HG03280 (cell line): ENCODE measurements around the gene DMWD.
"Not testable (repeated sequence)": the region's sequence is repeated elsewhere in the genome, so short reads cannot be mapped to it uniquely, and the experiment has no call there.

Experiments used
- ATAC-seq: cut with Tn5 transposase; IDR thresholded peaks from one replicate; pipeline ENCODE4 v1.9.1; 2021; ENCODE audit warnings: mild to moderate bottlenecking, moderate library complexity; ENCODE audit not compliant: unreplicated experiment

The DMWD gene

DNA sequence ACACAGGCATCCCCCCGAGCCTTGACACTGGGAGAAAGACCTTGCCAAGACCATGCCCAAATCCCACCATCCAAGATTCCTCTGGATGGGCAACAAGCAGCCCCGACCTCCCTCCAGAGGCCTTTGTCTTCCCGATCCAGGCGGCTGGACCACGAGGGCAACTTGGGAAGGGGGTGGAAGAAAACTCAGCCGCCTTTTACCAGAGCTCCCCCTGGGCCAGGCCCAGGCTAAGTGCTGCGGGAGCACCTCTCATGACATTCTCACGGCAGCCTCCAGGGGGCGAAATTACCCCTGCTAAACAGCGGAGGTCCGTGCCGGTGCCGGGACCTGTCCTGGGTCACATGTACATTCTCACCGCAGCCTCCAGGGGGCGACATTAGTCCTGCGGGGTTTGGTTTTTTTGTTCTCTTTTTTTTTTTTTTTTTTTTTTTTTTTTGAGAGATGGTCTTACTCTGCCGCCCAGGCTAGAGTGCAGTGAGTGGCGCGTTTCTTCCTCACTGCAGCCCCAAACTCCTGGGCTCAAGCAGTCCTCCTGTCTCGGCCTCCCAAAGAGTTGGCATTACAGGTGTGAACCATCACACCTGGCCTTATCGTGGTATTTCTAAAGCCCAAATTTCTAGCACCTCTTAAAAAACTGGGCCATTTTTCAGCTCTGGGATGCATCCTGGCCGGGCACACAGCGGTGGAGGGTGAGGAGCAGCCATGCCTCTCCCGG is 24.5 kb upstream of the DMWD start:
- ATAC-seq: peak; percentile 87

DNA sequence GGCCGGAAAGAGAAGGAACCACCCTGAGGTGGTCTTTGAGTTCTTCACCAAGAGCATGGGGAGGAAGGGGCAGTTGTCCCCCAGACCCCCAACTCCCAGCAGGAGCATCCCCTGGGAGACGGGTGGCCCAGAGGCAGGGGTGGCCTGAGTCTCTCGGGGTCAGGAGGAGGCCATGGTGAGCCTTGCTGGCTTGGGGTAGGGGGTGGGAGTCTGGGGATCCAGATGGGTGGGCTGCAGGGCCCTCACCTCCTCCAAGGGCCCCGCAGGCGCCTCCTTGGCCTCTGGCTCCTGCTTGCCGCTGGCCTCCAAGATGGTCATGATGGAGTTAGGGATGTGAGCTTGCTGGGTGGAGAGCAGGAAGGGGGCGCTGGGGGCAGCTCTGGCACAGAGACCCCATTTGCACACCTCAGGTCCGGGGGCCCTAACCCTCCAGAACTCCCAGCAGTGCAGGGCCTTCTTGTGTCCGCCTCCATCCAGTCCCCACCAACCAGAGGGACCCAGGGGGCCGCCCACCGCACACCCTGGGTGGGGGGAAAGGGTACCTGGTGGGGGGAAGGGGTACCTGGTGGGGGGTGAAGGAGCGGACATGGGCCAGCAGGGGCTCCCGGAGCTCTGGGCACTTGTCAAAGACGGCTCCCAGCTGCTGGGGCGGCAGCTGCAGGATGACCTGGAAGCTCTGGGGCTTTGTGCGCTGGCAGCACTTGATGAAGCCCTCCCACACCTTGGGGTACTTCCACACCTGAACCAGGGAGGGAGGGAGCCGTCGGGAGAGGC is 23.8 kb upstream of the DMWD start:
- no peak for ATAC-seq

DNA sequence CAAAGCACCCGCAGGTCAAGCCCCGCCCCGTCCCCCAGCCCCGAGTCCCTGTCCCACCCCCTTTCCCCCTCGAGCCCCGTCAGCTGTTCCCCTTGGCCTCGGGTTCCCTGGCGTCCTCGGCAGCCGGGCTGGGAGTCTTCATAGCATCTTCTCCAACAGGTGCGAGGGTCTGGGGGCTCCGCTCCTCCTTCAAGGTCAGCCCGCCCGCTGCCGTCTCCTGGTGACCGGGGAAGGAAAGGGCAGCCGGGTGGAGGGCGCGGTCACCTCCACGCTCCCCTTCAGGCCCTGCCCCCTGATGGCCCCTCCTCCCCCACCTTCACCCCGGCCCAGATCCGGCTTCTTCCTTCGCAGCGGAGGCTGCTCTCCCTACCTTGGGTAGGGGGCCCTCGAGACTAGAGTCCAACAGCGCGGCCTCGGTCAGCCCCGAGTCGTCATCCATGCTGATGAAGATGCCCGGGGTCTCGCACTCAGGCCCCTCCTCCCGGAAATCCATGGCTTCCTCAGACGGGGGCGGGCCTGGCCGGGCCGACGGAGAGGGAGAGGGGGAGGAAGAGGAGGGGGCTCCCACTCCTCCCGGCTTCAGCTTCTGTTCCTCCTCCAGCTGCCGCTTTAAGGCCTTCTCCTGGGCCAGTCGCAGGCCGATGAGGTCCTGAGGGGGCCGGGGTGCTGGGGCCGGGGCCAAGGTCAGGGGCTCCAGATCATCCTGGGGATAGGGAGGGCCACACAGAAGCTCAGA is 23.0 kb upstream of the DMWD start:
- no peak for ATAC-seq

DNA sequence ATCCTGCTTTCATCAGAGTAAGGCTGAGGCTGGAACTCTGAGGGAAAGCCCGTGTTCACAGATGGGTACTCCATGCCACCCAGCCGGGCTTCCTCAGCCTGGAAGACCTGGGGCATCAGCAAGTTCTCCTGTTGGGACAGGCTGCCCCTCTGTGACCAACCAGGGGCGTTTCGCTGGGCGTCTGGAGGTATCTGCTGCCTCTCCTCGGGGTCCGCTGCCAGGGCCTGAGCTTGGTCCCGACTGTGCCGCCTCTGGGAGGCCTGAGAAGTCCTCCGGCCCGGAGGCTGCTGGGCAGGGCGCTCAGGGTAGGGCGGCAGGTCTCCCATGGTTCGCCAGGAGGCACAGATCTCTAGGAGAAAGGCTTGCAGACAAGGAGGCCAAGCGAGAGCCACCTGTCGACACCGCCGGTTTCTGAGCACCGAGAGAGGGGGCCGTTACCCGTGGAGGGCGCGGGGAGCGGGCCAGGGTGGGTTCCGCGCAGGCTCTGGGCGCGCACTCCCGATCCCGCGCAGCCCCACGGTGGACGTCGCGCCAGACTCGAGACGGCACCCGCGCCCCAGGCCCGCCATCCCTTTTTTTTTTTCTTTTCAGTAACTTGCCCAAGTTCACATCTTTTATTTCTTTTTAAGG is 22.3 kb upstream of the DMWD start, which contains the start of gene RSPH6A:
Gene RSPH6A (minus strand): TSS at position 458 of the 630 bp plus-strand sequence. CDS start 132 bp downstream, at position 326.
- no peak for ATAC-seq

DNA sequence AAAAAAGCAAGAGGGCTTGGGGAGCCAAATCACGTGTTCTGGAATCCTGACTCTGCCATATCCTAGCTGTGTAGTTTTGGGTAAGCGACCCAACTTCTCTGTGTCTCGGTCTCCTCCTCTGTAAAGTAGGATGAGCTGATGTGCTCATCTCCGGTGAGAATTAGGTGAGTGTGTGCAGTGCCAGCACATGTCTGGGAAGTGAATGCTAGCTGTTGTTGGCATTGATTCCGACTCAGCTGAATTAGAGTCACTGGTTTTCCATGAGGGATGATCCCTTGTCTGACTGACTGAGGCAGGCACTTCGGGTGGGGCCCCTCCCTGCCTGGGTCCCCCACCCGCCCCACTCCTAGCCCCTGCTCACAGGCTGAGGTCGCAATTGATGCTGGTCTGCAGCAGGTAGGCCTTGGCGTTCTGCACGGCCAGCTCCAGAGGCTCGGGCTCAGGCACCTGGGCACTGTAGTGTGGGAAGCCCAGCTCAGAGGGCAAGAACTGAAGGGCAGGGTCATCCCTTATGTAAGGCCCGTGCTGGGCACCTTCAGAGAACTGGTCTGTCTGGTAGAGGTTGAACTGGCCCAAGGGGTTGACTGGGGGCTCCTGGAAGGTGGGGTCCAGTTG is 21.6 kb upstream of the DMWD start:
- ATAC-seq: no peak

DNA sequence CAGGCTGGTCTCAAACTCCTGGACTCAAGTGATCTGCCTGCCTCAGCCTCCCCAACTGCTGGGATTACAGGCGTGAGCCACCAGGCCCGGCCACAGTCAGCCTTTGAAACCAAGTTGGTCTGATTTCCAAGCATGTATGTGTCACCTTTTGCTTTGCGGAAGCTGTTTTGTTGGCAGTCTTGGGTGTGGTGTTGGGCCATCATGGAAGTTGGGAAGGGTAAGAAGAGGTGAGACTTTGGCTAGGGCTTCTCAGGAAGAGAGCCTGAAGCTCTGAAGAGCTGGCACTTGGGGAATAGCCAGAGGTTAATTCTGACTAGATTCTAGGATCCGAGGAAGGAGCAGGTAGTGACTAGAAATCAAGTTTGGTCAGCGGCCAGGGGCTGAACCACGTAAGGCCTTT is 19.7 kb upstream of the DMWD start:
- no peak for ATAC-seq

DNA sequence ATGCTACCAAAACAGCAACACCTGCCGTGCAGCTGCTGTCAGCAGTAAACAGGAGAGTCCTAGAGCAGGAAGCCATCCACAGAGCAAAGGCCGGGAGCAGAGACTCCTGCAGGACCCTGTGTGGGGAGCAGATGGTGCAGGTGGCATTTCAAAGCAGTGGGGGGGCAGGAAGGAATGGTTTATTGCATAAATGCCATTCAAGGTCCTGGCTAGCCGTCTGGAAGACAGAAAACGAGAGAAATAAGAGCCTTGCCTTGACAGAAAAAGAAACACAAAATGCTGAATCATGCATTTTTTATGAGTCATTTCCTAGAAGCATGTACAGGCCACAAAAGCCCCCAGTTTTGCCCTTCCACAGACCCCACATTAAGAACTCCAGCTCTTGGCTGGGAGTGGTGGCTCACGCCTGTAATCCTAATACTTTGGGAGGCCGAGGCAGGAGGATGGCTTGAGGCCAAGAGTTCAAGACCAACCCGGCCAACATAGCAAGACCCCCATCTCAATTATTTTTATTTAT is 17.1 kb upstream of the DMWD start:
- no peak for ATAC-seq

DNA sequence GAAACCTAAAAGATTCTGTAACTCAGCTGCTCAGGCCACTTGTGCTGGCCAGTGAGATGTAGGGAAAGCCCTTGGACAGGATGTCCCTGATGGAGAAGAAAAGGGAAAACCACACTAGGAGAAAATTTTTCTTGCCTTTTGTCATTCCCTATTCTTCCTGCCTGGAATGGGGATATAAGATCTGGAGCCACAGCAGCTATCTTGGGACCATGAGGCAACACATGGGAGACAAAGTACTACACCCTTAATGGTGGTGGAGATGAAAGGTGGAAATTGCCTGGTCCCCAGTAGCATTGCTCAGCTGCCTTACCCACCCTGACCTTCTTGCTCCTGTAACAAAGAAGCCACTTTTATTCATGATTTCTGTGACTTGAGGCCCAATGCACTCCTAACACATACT is 13.1 kb upstream of the DMWD start:
- no peak for ATAC-seq

DNA sequence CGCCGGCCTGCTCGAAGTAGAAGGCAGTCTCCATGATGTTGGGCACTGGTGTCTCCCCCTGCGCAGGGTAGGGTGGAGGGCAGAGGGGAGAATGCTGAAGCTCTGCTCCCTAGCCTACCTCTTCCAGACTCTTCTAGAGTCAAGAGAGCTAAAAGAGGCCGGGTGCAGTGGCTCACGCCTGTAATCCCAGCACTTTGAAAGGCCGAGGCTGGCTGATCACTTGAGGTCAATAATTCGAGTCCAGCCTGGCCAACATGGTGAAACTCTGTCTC is 12.2 kb upstream of the DMWD start:
- no peak for ATAC-seq

DNA sequence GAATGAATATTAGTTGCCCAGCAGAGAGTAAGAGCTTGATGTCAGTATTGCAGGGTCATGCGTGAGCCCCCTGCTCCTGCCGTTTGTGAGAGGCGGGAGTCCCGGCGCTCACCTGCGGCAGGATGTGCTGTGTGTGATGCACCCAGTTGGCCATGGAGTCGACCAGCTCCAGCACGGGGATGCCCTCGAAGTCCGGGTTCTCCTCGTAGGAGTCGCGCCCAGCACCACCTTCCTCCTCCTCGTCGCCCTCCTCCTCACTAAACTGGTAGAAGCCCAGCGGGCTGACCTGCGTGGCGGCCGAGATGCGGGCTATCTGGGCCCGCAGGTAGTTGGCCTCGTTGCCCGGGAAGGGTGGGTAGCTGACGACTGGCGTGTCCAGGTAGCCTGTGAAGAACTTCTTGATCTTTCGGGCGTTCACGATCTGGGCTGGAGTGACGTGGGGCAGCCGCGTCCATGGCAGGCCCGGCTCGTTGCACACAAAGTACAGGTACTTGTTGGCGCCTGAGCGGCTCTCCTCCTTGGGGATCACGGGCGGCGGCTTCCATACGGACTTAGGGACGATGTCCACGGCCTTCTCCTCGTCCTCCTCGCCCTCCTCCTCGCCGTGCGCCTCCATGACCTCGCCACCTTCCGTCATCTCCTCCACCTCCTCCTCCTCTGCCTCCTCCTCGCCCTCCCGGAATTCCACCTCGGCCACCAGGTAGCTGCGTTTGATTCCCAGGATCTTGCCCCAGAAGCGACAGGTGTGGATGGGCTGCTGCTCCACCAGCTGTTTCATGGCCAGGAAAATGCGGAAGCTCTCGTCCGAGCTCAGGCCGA is 11.7 kb upstream of the DMWD start:
- ATAC-seq: no peak

DNA sequence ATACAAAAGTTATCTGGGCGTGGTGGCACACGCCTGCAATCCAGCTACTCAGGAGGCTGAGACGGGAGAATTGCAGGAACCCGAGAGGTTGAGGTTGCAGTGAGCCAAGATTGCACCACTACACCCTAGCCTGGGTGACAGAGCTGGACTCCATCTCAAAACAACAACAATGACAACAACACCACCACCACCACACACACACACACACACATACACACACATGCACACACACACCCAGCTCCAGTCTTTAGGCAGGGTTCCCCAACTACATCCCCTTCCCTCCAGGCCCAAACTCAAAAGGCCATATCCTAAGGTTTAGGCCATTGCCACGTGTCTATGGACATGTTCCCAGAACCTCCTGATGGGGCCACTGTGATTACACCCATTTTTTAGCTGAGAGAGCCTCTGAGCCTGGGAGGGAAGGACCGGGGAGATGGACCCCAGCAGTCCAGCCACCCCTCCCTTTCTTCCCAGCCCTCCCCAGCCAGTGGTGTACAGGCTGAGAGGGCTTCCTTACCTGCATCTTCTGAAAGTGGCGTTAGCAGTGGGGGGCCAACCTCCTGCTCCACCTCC is 9.0 kb upstream of the DMWD start:
- ATAC-seq: no peak

DNA sequence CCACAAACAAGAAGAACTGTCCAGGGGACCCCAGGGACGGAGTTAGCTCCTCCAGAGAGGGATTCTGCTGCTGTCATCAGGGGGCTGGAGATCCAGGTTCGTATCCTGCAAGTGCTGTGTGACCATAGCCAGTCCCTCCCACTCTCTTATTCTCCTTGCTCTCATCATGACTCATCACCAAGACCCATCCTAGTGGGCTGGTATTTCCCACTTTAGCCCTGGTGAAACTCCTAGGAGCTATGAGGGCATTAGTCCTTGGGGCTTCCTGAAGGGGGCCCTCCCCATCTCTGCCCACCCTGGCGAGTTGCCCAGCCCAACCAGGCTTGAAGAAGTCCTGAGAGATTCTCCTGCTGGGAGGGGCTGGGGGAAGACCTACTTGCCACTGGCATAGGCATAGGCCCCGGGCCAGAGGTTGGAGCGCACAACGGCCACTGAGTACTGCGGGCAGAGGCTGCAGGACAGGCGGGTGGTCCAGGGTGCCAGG is 7.5 kb upstream of the DMWD start:
- no peak for ATAC-seq

DNA sequence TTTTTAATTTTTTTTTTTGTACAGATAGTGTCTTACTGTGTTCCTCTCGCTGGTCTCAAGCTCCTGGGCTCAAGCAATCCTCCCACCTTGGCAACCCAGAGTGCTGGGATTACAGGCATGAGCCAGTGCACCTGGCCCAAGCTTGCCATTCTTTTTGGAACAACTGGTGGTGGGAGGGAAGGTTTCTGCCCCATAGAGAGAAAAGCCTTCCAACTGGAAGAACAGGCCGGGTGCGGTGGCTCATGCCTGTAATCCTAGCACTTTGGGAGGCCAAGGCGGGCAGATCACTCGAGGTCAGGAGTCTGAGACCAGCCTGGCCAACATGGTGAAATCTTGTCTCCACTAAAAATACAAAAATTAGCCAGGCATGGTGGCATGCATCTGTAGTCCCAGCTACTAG is 6.9 kb upstream of the DMWD start:
- ATAC-seq: not testable (repeated sequence)

DNA sequence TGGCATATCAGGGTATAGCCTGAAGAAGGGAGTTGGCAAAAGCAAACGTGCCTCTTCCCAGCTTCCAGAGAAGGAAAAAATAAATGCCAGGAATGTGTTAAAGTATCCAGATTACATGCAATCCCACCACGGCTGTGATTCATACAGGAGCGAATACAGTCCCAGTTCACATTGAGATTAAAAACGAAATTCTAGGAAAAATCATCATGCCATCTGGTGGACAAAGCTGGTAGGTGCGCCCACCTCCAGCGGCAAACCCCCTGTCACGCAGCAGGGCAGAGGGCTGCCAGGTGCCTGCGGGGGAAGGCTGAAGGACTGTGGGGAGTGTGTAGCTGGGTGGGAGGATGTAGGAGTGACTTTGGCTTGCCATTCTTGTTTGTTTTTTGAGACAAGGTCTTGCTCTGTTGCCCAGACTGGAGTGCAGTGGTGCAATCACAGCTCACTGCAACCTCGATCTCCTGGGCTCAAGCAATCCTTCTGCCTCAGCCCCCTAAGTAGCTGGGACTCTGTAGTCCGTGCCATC is 6.4 kb upstream of the DMWD start:
- ATAC-seq: no peak

DNA sequence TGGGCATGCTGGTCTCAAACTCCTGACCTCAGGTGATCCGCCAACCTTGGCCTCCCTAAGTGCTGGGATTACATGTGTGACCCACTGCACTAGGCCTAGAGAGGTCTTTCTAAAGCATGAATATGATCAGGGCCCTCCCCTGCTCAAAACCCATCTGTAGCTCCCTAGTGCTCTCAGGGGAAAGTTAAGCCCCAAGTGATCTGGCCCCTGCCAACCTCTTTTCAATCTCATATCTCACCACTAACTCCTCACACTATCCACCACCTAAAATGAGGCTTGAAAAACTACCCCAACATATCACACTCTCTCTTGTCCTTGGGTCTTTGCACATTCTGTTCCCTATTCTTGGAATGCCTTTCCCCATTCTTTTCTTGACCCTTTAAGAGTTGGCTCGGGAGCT is 2.0 kb upstream of the DMWD start:
- no peak for ATAC-seq

DNA sequence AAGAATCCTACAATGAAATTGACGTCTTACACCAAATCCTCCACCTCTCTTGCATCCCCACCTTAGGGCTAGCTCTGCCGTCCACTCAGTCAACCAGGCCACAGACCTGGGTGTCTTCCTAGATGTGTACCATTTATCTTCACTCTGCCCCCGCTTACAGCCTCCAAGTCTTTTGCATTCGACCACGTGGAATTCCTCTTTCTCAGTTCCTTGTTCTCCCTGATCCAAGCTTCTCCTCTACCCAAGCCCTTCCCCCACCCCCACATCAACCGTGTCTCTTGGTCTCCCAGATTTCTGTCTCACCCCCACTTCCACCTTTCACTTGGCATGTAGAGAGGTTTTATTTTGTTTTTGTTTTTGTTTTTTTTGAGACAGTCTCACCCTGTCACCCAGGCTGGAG is 1.2 kb upstream of the DMWD start:
- no peak for ATAC-seq

DNA sequence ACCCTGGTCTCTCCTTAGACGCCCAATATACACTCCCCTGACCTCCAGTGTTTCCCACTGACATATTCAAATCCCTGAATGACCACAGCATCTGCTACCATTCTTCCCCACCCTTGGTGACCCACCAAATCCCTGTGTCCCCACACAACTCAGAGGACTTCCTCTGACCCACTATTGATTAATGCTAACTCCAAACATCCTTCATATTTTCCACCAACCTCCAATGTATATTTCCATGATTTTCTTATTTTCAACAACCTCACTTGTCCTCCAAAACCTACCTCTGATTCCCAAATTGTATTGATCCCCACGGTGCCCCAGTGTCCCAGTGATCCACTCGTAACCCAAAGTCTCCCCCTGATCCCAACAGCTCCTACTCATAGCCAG is 526 bp upstream of the DMWD start:
- no peak for ATAC-seq

DNA sequence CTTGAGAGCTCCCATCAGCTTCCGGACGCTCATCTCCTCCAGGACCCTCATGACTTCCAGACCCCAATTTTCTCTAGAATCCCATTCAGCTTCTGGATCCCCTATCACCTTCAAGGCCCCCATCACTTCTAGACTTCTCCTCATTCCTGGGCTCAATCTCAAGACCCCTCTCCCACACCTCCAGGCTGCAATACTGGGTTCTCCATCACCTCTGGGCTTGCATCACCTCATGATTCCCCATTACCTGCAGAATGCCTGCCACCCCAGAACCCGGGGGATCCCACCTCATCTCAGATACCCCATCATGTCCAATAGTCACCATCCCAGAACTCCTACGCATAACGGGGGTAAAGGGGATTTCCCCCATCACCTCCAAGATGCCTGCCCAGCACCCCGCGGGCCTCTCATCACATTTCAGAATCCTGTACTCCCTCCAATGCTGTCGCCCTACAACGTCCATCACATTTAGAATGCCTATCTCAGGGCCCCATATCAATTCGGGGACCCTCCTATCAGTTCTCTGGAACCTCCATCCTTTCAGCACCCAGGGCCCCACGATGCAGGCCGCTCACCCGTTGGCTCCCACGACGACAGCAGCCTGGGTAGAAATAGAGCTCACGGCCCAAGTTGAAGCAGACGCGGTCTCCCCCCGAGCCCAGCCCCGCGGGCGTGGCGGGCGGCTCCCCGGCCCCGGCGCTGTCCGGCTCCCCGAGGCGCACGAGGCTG is 738 bp downstream of the DMWD start:
- ATAC-seq: peak; percentile 14

DNA sequence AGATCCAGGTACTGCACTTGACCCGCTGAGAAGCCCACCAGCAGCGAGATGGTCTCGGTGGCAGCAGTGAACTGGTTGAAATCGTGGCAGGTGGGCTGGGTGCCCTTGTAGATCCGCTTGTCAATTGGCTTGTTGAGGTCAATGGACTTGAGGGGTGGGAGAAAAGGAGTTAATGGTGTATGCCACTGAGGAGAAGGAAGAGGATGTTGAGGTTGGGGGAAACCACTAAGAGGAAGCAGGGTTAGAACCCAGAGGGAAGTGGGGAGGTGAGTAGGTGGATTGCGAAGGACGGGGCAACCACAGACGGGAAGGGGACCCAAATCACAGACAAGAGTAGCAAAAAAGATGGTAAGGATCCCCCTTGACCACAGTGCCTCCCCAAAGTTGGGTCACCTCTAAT is 1.7 kb downstream of the DMWD start:
- no peak for ATAC-seq
